Measurements from ENCODE around the gene PRSS1. TPM values are rescaled to one million over a fixed set of nuclear protein-coding genes. Genes with fewer than 3 reads are reported as not detected.

PRSS1 gene
- total RNA-seq, 1 donor from 2014 or later: not detected

DNA sequence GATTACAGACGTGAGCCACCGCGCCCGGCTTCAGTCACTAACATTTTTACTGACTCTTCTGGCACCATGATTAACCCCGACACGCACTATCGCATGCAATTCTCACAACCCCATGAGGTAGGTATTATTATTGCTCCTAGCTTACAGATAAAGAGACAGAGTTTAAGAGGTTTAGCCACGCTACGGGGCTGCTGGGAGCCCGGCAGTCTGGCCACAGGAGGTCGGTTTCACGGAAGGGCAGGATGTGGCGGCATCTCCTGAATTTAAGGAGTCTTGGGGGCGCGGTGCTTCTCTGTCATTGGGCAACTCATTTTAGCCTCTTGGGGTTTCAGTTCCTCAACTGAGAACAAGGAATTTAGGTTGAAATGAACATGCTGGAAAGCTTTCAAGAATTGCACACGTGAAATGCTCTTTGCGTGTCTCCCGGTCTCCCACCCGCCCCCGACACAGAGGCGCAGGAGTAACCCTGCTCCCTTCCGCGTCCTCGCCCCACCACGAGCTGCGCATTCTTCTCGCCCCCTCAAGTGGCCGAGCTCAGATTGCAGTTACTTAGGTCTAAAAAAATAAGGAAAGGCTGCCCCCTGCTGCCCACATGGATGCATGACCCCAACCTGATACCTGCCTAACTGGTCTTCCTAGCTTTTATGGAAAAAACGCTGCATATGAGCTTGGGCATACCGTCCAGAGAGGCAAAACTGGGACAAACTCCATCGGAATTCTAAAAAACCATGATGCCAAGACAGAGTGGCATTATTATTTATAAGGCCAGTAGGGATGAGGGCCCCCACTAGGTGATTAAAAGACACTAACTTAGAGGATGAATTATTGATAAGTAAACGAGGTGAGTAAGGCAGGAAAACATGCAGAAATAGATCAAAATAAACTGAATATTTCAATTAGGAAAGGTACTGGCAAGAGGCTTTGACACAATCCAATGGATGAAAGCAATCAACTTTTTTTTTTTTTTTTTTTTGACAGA, 33.9 kb downstream of the PRSS1 start:
- Mint-ChIP-seq H3K4me3 (peak overlapping the region; percentile 86), H3K27ac (peak overlapping the region; percentile 91), H3K36me3 (ENCODE audit: low read depth) (no peaks in the 10 kb centered on the region), H3K4me1 (peaks cover 34% of the 10 kb centered on the region), H3K27me3 (no peaks in the 10 kb centered on the region), H3K9me3 (no peaks in the 10 kb centered on the region)
- ATAC-seq (ENCODE audit: low read depth) (peak; percentile 91), DNase-seq (peak; percentile 71)
- ChIA-PET POLR2A (interaction anchor here (0.7 to 20.4 kb wide), 20 partner anchors 9 to 1699 kb away, joined by 3 to 1916 read pairs (median 6); partner anchors contain the start of genes EPHB6 and PRSS2), CTCF (interaction anchor here (0.7 to 21.3 kb wide), 39 partner anchors 9 to 432 kb away, joined by 3 to 571 read pairs (median 5); partner anchors contain the start of genes EPHB6 and PRSS2)
- intact Hi-C loops (cut with micrococcal nuclease): loop anchor here (1.0 kb wide), 11 partner anchors 12 to 220 kb away; no protein-coding TSS in a partner anchor
- TF ChIP-seq CTCF (IDR thresholded peaks at IDR 0.05): peak; percentile 27

DNA sequence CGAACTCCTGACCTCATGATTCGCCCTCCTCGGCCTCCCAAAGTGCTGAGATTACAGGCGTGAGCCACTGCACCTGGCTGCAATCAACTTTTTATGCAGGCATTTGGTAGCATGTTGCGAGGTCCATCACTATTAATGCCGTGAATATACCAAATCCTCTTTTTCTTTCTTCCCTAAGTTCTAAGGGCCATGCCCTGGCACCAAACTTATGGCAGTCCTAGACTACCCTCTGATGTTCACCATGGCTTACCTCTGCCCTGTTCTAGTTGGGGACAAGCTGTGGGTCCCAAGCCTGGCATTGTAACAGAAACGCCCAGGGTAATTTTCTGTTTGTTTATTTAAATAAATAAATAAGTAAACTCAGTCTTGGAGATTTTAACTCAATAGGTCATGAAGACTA, 34.8 kb downstream of the PRSS1 start:
- no peak for DNase-seq
- CTCF ChIA-PET: interaction anchor here (1.2 to 21.3 kb wide), 7 partner anchors 12 to 180 kb away, joined by 3 to 571 read pairs (median 14); partner anchors contain the start of gene EPHB6
- POLR2A ChIA-PET: interaction anchor here (0.7 to 20.4 kb wide), 8 partner anchors 10 to 230 kb away, joined by 5 to 1916 read pairs (median 22); partner anchors contain the start of gene EPHB6
- Mint-ChIP-seq H3K4me3 (no peak overlapping the region), H3K36me3 (ENCODE audit: low read depth) (no peaks in the 10 kb centered on the region), H3K9me3 (no peaks in the 10 kb centered on the region), H3K27ac (peak overlapping the region; percentile 91), H3K27me3 (no peaks in the 10 kb centered on the region), H3K4me1 (peaks cover 42% of the 10 kb centered on the region)
- ATAC-seq (ENCODE audit: low read depth): no peak
- TF ChIP-seq CTCF (IDR thresholded peaks at IDR 0.05): no peak
- intact Hi-C loops (cut with micrococcal nuclease): no loop called here

DNA sequence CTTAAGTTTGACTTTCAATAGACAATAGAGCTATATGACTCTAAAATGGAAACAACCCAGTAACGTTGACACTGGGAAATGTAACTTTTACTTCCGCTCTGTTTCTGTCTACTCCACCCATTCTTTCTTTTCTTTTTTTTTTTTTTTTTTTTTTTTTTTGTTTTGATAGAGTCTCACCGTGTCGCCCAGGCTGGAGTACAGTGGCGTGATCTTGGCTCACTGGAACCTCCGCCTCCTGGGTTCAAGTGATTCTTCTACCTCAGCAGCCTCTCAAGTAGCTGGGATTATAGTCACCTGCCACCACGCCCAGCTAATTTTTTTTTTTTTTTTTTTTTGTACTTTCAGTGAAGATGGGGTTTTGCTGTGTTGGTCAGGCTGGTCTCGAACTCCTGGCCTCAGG, 35.4 kb downstream of the PRSS1 start:
- DNase-seq: no peak
- TF ChIP-seq CTCF (IDR thresholded peaks at IDR 0.05): no peak
- H3K36me3 Mint-ChIP-seq (ENCODE audit: low read depth): no peaks in the 10 kb centered on the region
- H3K4me1 Mint-ChIP-seq: peaks cover 48% of the 10 kb centered on the region
- intact Hi-C loops (cut with micrococcal nuclease): no loop called here
- POLR2A ChIA-PET: interaction anchor here (0.6 to 20.4 kb wide), 9 partner anchors 9 to 488 kb away, joined by 5 to 1916 read pairs (median 13); partner anchors contain the start of gene EPHB6
- H3K4me3 Mint-ChIP-seq: no peak overlapping the region
- H3K27me3 Mint-ChIP-seq: no peaks in the 10 kb centered on the region
- ATAC-seq (ENCODE audit: low read depth): no peak
- H3K9me3 Mint-ChIP-seq: no peaks in the 10 kb centered on the region
- H3K27ac Mint-ChIP-seq: peak overlapping the region; percentile 65
- CTCF ChIA-PET: interaction anchor here (1.0 to 21.3 kb wide), 5 partner anchors 11 to 152 kb away, joined by 3 to 571 read pairs (median 109); no protein-coding TSS in a partner anchor

- no peak for ATAC-seq (ENCODE audit: low read depth)
- Mint-ChIP-seq H3K4me3 (peak overlapping the region; percentile 28), H3K27me3 (no peaks in the 10 kb centered on the region), H3K27ac (peak overlapping the region; percentile 59), H3K9me3 (no peaks in the 10 kb centered on the region), H3K36me3 (ENCODE audit: low read depth) (no peaks in the 10 kb centered on the region), H3K4me1 (peaks cover 57% of the 10 kb centered on the region)
- ChIA-PET POLR2A (interaction anchor here (0.6 to 20.4 kb wide), 3 partner anchors 12 to 222 kb away, joined by 4 to 1916 read pairs (median 325); no protein-coding TSS in a partner anchor), CTCF (interaction anchor here (1.0 to 21.3 kb wide), 7 partner anchors 10 to 153 kb away, joined by 3 to 571 read pairs (median 4); partner anchors contain the start of gene PRSS2)
- intact Hi-C loops (cut with micrococcal nuclease): no loop called here
- TF ChIP-seq CTCF (IDR thresholded peaks at IDR 0.05): no peak
- no peak for DNase-seq
Measured at GRCh38 chr7:142785841-142786250, 36.6 kb downstream of the PRSS1 start.

Data from activated B cell treated with CpG ODN at 0.5 μM for 24 hours (primary cell).